Mucosa of rectum (tissue), 2 donors: ENCODE measurements around the gene CHPF2.

Experiments
- H3K27ac ChIP-seq, 2 donors: one replicate each; pipeline ENCODE4 v1.7.0; 2013; ENCODE audit warnings: inconsistent platforms in 2 of 2, low read depth in 2 of 2, low read length in 2 of 2
- H3K27me3 ChIP-seq, 2 donors: one replicate each; pipeline ENCODE4 v1.7.0; 2013; ENCODE audit warnings: low read length in 2 of 2; ENCODE audit not compliant: control insufficient read depth in 2 of 2, insufficient read depth in 2 of 2
- H3K36me3 ChIP-seq, 2 donors: one replicate each; pipeline ENCODE4 v1.7.0; 2013; ENCODE audit warnings: low read length in 2 of 2; ENCODE audit not compliant: control insufficient read depth in 2 of 2, insufficient read depth in 2 of 2
- H3K4me1 ChIP-seq, 2 donors: one replicate each; pipeline ENCODE4 v1.7.0; 2013; ENCODE audit warnings: low read length in 2 of 2, mild to moderate bottlenecking in 1 of 2; ENCODE audit not compliant: control insufficient read depth in 2 of 2, insufficient read depth in 2 of 2
- H3K4me3 ChIP-seq, 2 donors: one replicate each; pipeline ENCODE4 v1.7.0; 2013; ENCODE audit warnings: low read length in 2 of 2
- H3K9ac ChIP-seq, 2 donors: one replicate each; pipeline ENCODE4 v1.7.0; 2013; ENCODE audit warnings: low read length in 2 of 2, low read depth in 1 of 2, mild to moderate bottlenecking in 1 of 2
- H3K9me3 ChIP-seq, 2 donors: one replicate each; pipeline ENCODE4 v1.7.0; 2013; ENCODE audit warnings: low read length in 2 of 2; ENCODE audit not compliant: control insufficient read depth in 2 of 2
- donor health status: healthy.
- donor health status: Normal muscosa, but diverticular disease.

CHPF2 gene

GRCh38 chr7:151193203-151193978, 38.9 kb upstream of the CHPF2 start:
- no peak overlapping the region for H3K4me3 ChIP-seq
- no peak overlapping the region for H3K27ac ChIP-seq
- H3K36me3 ChIP-seq = no peaks in the 10 kb centered on the region
- no peak overlapping the region for H3K9ac ChIP-seq
- H3K4me1 ChIP-seq = no peaks in the 10 kb centered on the region
- peaks cover 6 to 21% of the 10 kb centered on the region in 2 donors for H3K27me3 ChIP-seq
- H3K9me3 ChIP-seq = no peaks in the 10 kb centered on the region

GRCh38 chr7:151194188-151194587, 38.1 kb upstream of the CHPF2 start:
- Histone ChIP-seq H3K4me1 (no peaks in the 10 kb centered on the region), H3K9me3 (no peaks in the 10 kb centered on the region), H3K27me3 (peaks cover 6 to 21% of the 10 kb centered on the region in 2 donors), H3K9ac (no peak overlapping the region), H3K27ac (no peak overlapping the region), H3K36me3 (no peaks in the 10 kb centered on the region), H3K4me3 (no peak overlapping the region)

GRCh38 chr7:151195616-151196450, 36.5 kb upstream of the CHPF2 start:
- H3K4me3 ChIP-seq = no peak overlapping the region
- H3K9ac ChIP-seq = no peak overlapping the region
- no peaks in the 10 kb centered on the region for H3K4me1 ChIP-seq
- peaks cover 3 to 21% of the 10 kb centered on the region in 2 donors for H3K27me3 ChIP-seq
- H3K9me3 ChIP-seq = no peaks in the 10 kb centered on the region
- no peaks in the 10 kb centered on the region for H3K36me3 ChIP-seq
- H3K27ac ChIP-seq = no peak overlapping the region

GRCh38 chr7:151197932-151198331, 34.4 kb upstream of the CHPF2 start:
- H3K27ac ChIP-seq = no peak overlapping the region
- no peak overlapping the region for H3K9ac ChIP-seq
- H3K9me3 ChIP-seq = no peaks in the 10 kb centered on the region
- H3K36me3 ChIP-seq = no peaks in the 10 kb centered on the region
- peaks cover 3 to 21% of the 10 kb centered on the region in 2 donors for H3K27me3 ChIP-seq
- H3K4me3 ChIP-seq = no peak overlapping the region
- no peaks in the 10 kb centered on the region for H3K4me1 ChIP-seq

GRCh38 chr7:151198945-151199848, 33.1 kb upstream of the CHPF2 start:
- Histone ChIP-seq H3K4me3 (no peak overlapping the region), H3K9ac (no peak overlapping the region), H3K27ac (no peak overlapping the region), H3K9me3 (no peaks in the 10 kb centered on the region), H3K4me1 (no peaks in the 10 kb centered on the region), H3K27me3 (peaks cover 3 to 21% of the 10 kb centered on the region in 2 donors), H3K36me3 (no peaks in the 10 kb centered on the region)

- H3K36me3 ChIP-seq = no peaks in the 10 kb centered on the region
- H3K4me3 ChIP-seq = no peak overlapping the region
- no peaks in the 10 kb centered on the region for H3K4me1 ChIP-seq
- H3K9ac ChIP-seq = no peak overlapping the region
- no peaks in the 10 kb centered on the region for H3K9me3 ChIP-seq
- H3K27me3 ChIP-seq = peaks cover 0 to 5% of the 10 kb centered on the region in 2 donors
- no peak overlapping the region for H3K27ac ChIP-seq
Measured at GRCh38 chr7:151201344-151201743, 30.9 kb upstream of the CHPF2 start.

GRCh38 chr7:151201751-151202150, 30.5 kb upstream of the CHPF2 start:
- H3K27ac ChIP-seq = no peak overlapping the region
- H3K27me3 ChIP-seq = peaks cover 1 to 3% of the 10 kb centered on the region in 2 donors
- H3K4me1 ChIP-seq = no peaks in the 10 kb centered on the region
- no peak overlapping the region for H3K4me3 ChIP-seq
- no peaks in the 10 kb centered on the region for H3K36me3 ChIP-seq
- no peaks in the 10 kb centered on the region for H3K9me3 ChIP-seq
- no peak overlapping the region for H3K9ac ChIP-seq

GRCh38 chr7:151202836-151203235, 29.4 kb upstream of the CHPF2 start:
- no peak overlapping the region for H3K27ac ChIP-seq
- peaks cover under 1 to 4% of the 10 kb centered on the region in 2 donors for H3K27me3 ChIP-seq
- no peaks in the 10 kb centered on the region for H3K9me3 ChIP-seq
- H3K4me3 ChIP-seq = no peak overlapping the region
- no peaks in the 10 kb centered on the region for H3K4me1 ChIP-seq
- no peak overlapping the region for H3K9ac ChIP-seq
- H3K36me3 ChIP-seq = no peaks in the 10 kb centered on the region

- H3K4me1 ChIP-seq = no peaks in the 10 kb centered on the region
- H3K27ac ChIP-seq = no peak overlapping the region
- no peak overlapping the region for H3K9ac ChIP-seq
- H3K4me3 ChIP-seq = no peak overlapping the region
- H3K36me3 ChIP-seq = no peaks in the 10 kb centered on the region
- H3K27me3 ChIP-seq = peaks cover 0 to 4% of the 10 kb centered on the region in 2 donors
- H3K9me3 ChIP-seq = no peaks in the 10 kb centered on the region
Measured at GRCh38 chr7:151204383-151205032, 27.8 kb upstream of the CHPF2 start.
